Esophagus muscularis mucosa (tissue), 4 donors: ENCODE data around the gene KIR3DL2. TPM values are rescaled to one million over a fixed set of nuclear protein-coding genes. Genes with fewer than 3 reads are reported as not detected.
"Not testable (repeated sequence)": the region's sequence is repeated elsewhere in the genome, so short reads cannot be mapped to it uniquely, and the experiment has no call there.

Experiments
- DNase-seq: peaks from one replicate; pipeline ENCODE4 v3.0.0-alpha.2; 2017; ENCODE audit errors: extremely low spot score
- H3K27ac ChIP-seq, 4 donors: fragments of 200-600 bp; sonication (generic); replicated peaks in 1 of 4; 1 replicate in 3 of 4; 2 replicates in 1 of 4; pipeline ENCODE4 v1.5.1; 2016 to 2019; ENCODE audit warnings: mild to moderate bottlenecking in 1 of 4
- H3K27me3 ChIP-seq, 4 donors: fragments of 200-600 bp; sonication (generic); one replicate each; pipeline versions ENCODE4 v1.5.1 to v1.6.0; 2016 to 2019
- H3K36me3 ChIP-seq, 4 donors: fragments of 200-600 bp; sonication (generic); one replicate each; pipeline ENCODE4 v1.5.1; 2016 to 2019
- H3K4me1 ChIP-seq, 4 donors: fragments of 200-600 bp; sonication (generic); one replicate each; pipeline ENCODE4 v1.5.1; 2016 to 2019
- H3K4me3 ChIP-seq, 4 donors: fragments of 200-600 bp; sonication (generic); 1 replicate in 2 of 4; 2 replicates in 2 of 4; pipeline ENCODE4 v1.5.1; 2016 to 2019; ENCODE audit warnings: mild to moderate bottlenecking in 4 of 4, moderate library complexity in 1 of 4
- H3K9me3 ChIP-seq, 4 donors: fragments of 200-600 bp; sonication (generic); 1 replicate in 3 of 4; 2 replicates in 1 of 4; pipeline ENCODE4 v1.5.1; 2016 to 2019
- CTCF ChIP-seq, 3 experiments: fragments of 200-600 bp in 2 of 3; fragments of 450-650 bp in 1 of 3; sonication (generic) in 2 of 3; IDR thresholded peaks; one replicate each; pipeline ENCODE4 v1.5.1; 2017 to 2019; ENCODE audit warnings: antibody characterized with exemption in 3 of 3, mild to moderate bottlenecking in 2 of 3, moderate library complexity in 1 of 3
- EP300 ChIP-seq: sonication (generic); formaldehyde crosslinking; IDR thresholded peaks from one replicate; pipeline ENCODE4 v1.6.1; 2017; ENCODE audit warnings: antibody characterized with exemption
- POLR2A ChIP-seq: fragments of 450-650 bp; IDR thresholded peaks from one replicate; pipeline ENCODE4 v1.6.1; 2017; ENCODE audit warnings: antibody characterized with exemption, moderate library complexity, mild to moderate bottlenecking, low read depth
- POLR2AphosphoS5 ChIP-seq, 2 donors: sonication (generic); formaldehyde crosslinking; IDR thresholded peaks; one replicate each; pipeline ENCODE4 v1.6.1; 2017; ENCODE audit warnings: antibody characterized with exemption in 2 of 2
- WGBS: methylation state at CpG from one replicate; pipeline ENCODE4 v1.1.5; 2018; 5-methylcytosine and 5-hydroxymethylcytosine counted together
- intact Hi-C: fragments of 100-400 bp; cut with DNase I; formaldehyde crosslinking; loops from one replicate; pipeline ENCODE4 v1.15.1; 2023
- total RNA-seq, 4 donors: library from RNA; depleted of rRNA; stranded (reverse); fragments of >200 nt; gene quantifications; one replicate each; pipeline versions ENCODE4 v1.1.0 to v1.2.1, GENCODE V29; 2016

KIR3DL2 gene
- total RNA-seq, 4 donors from 2014 or later = not detected

- Histone ChIP-seq H3K4me1 (no peaks in the 10 kb centered on the region), H3K27me3 (peaks cover 0 to 65% (median 0%) of the 10 kb centered on the region in 4 donors), H3K4me3 (no peak overlapping the region), H3K27ac (no peak overlapping the region), H3K9me3 (no peaks in the 10 kb centered on the region), H3K36me3 (no peaks in the 10 kb centered on the region)
- 57% methylated on average over 7 of the region's 7 CpGs for WGBS
- intact Hi-C loops = no loop called here
- TF ChIP-seq POLR2A (no peak), CTCF (IDR thresholded peaks at IDR 0.05) (no peak), EP300 (no peak), POLR2AphosphoS5 (IDR thresholded peaks at IDR 0.05) (no peak)
- no peak for DNase-seq
These were observed 32.5 kb downstream of the KIR3DL2 start for GRCh38 chr19:54882758-54883157.

- Histone ChIP-seq H3K27ac (no peak overlapping the region), H3K4me3 (no peak overlapping the region), H3K36me3 (no peaks in the 10 kb centered on the region), H3K27me3 (peaks cover 0 to 65% (median 0%) of the 10 kb centered on the region in 4 donors), H3K9me3 (no peaks in the 10 kb centered on the region), H3K4me1 (no peaks in the 10 kb centered on the region)
- WGBS = 71% methylated on average over 5 of the region's 9 CpGs
- TF ChIP-seq POLR2A = no peak
- no peak for TF ChIP-seq EP300
- TF ChIP-seq CTCF (IDR thresholded peaks at IDR 0.05) = no peak
- no peak for TF ChIP-seq POLR2AphosphoS5 (IDR thresholded peaks at IDR 0.05)
- intact Hi-C loops = no loop called here
- DNase-seq = no peak
These were observed 33.0 kb downstream of the KIR3DL2 start for GRCh38 chr19:54883228-54883627.

DNA sequence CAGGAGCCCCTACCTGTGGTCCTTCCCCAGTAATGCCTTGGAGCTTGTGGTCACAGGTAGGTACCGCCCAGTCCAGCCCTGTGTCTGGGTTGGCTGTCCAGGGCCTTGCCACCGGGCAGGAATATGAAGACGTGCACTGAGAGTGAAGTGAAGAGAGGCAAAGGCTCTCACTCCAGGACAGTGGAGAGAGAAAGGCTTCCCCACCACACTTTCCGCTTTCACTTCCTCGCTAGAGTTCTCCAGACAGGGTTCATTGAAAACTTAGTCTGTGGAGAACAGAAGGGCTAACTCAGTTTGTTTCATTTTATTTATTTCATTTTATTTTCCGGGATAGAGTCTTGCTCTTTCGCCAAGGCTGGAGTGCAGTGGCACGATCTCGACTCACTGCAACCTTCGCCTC is 38.0 kb downstream of the KIR3DL2 start:
- Histone ChIP-seq H3K27ac (no peak overlapping the region), H3K9me3 (no peaks in the 10 kb centered on the region), H3K36me3 (no peaks in the 10 kb centered on the region), H3K4me3 (no peak overlapping the region), H3K27me3 (peaks cover 0 to 54% (median 0%) of the 10 kb centered on the region in 4 donors), H3K4me1 (no peaks in the 10 kb centered on the region)
- DNase-seq = no peak
- WGBS = 89% methylated on average over 10 of the region's 10 CpGs
- TF ChIP-seq CTCF (IDR thresholded peaks at IDR 0.05) (no peak), POLR2AphosphoS5 (IDR thresholded peaks at IDR 0.05) (no peak), POLR2A (no peak), EP300 (no peak)
- intact Hi-C loops = no loop called here

DNA sequence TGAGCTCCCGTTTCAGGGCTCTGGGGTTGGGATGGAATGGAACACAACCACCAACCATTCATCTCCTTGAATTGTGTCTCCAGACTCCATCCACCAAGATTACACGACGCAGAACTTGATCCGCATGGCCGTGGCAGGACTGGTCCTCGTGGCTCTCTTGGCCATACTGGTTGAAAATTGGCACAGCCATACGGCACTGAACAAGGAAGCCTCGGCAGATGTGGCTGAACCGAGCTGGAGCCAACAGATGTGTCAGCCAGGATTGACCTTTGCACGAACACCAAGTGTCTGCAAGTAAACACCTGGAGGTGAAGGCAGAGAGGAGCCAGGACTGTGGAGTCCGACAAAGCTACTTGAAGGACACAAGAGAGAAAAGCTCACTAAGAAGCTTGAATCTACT is 39.3 kb downstream of the KIR3DL2 start:
- Histone ChIP-seq H3K27me3 (peaks cover 0 to 52% (median 0%) of the 10 kb centered on the region in 4 donors), H3K4me1 (no peaks in the 10 kb centered on the region), H3K27ac (no peak overlapping the region), H3K36me3 (no peaks in the 10 kb centered on the region), H3K9me3 (no peaks in the 10 kb centered on the region), H3K4me3 (no peak overlapping the region)
- intact Hi-C loops = no loop called here
- WGBS = 70% methylated on average over 11 of the region's 11 CpGs
- TF ChIP-seq CTCF (IDR thresholded peaks at IDR 0.05) = no peak
- TF ChIP-seq POLR2A = no peak
- no peak for TF ChIP-seq POLR2AphosphoS5 (IDR thresholded peaks at IDR 0.05)
- no peak for TF ChIP-seq EP300
- DNase-seq = no peak

DNA sequence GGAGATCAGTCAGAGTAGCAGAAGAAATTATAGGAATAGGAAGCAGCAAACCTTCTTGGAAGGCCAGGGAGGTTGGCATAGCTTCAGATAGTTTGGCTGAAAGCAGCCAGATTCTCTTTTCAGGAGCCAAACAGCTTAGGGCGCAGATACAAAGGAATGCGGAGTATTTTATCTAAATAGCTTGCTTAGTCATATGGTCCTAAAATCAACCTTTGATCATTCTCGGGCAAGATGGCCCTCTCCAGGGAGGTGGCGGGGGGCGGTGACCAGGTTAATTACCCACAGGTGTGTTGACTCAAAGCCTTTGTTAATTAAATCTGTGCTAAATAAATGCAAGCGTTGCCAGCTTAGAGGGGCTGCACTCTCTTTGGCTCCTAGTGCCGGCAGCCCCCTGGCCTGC is 43.2 kb downstream of the KIR3DL2 start:
- WGBS = 26% methylated on average over 7 of the region's 7 CpGs
- intact Hi-C loops = no loop called here
- H3K27me3 ChIP-seq = peaks cover 0 to 30% (median 0%) of the 10 kb centered on the region in 4 donors
- no peak for TF ChIP-seq EP300
- no peak for TF ChIP-seq POLR2AphosphoS5 (IDR thresholded peaks at IDR 0.05)
- TF ChIP-seq POLR2A = no peak
- no peak for TF ChIP-seq CTCF (IDR thresholded peaks at IDR 0.05)
- DNase-seq = no peak
- H3K9me3 ChIP-seq = no peaks in the 10 kb centered on the region
- no peak overlapping the region for H3K27ac ChIP-seq
- no peak overlapping the region for H3K4me3 ChIP-seq
- no peaks in the 10 kb centered on the region for H3K4me1 ChIP-seq
- H3K36me3 ChIP-seq = no peaks in the 10 kb centered on the region

DNA sequence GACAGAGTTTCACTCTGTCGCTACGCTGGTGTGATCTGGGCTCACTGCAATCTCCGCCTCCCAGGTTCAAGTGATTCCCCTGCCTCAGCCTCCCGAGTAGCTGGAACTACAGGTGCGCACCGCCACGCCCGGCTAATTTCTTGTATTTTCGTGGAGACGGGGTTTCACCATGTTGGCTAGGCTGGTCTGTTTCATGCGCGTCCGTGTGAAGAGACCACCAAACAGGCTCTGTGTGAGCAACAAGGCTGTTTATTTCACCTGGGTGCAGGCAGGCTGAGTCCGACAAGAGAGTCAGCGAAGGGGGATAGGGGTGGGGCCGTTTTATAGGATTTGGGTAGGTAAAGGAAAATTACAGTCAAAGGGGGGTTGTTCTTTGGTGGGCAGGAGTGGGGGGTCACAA is 43.9 kb downstream of the KIR3DL2 start:
- H3K36me3 ChIP-seq, H3K4me3 ChIP-seq, H3K9me3 ChIP-seq, H3K4me1 ChIP-seq, H3K27ac ChIP-seq, DNase-seq, intact Hi-C loops: not testable (repeated sequence)
- peaks cover 0 to 30% (median 0%) of the 10 kb centered on the region in 4 donors for H3K27me3 ChIP-seq
- 88% methylated on average over 16 of the region's 16 CpGs for WGBS
